Type B pancreatic cell (in vitro differentiated cells): ENCODE measurements around the gene ACTL8. TPM values are rescaled to one million over a fixed set of nuclear protein-coding genes. Genes with fewer than 3 reads are reported as not detected.

Experiments
- DNase-seq: peaks from one replicate; pipeline ENCODE4 v3.0.0; 2021; ENCODE audit warnings: mixed read lengths; ENCODE audit not compliant: unreplicated experiment; ENCODE audit errors: extremely low spot score
- H3K27ac Mint-ChIP-seq: 2 replicates; pipeline ENCODE4 v1.8.0; 2021; ENCODE audit warnings: mild to moderate bottlenecking, mixed read lengths
- H3K27me3 Mint-ChIP-seq: 2 replicates; pipeline ENCODE4 v1.8.0; 2021; ENCODE audit warnings: mixed read lengths
- H3K36me3 Mint-ChIP-seq: 2 replicates; pipeline ENCODE4 v1.8.0; 2021; ENCODE audit warnings: mixed read lengths
- H3K4me1 Mint-ChIP-seq: one replicate; pipeline ENCODE4 v1.8.0; 2021; ENCODE audit warnings: mixed read lengths; ENCODE audit not compliant: unreplicated experiment
- H3K4me3 Mint-ChIP-seq: 2 replicates; pipeline ENCODE4 v1.8.0; 2021; ENCODE audit warnings: mild to moderate bottlenecking, mixed read lengths
- H3K9me3 Mint-ChIP-seq: 2 replicates; pipeline ENCODE4 v1.8.0; 2021; ENCODE audit warnings: mixed read lengths
- total RNA-seq: library from RNA; stranded (reverse); gene quantifications from 2 replicates; pipeline ENCODE4 v1.2.1, GENCODE V29; 2021; ENCODE audit warnings: low replicate concordance
- TF ChIP-seq, protein P1 (sequence below): fragments of 200-600 bp; sonication (generic); conservative IDR thresholded peaks from 2 replicates; pipeline ENCODE4 v1.5.0; 2021; ENCODE audit warnings: antibody characterized with exemption, mild to moderate bottlenecking

The ACTL8 gene
- total RNA-seq, 1 donor from 2014 or later = 0.22 TPM

DNA sequence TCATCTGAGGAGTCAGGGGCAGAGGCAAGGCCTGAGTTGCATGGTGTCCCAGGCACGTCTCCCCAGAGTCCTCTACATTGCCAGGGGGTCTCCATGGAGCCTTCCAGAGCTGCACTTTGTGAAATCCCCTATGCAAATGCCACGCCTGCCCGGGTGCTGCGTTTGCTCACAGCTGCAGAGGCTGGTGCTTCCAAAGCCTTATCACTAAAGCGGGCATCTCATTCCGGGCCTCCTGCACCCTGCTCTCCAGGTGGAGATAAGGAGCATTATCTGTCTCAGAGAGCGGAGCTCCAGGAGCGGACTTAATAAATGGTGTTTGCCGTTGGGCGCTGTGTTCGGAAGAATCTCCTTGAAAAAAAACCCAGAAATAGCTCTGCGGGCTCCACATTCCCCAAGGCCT, 25.9 kb upstream of the ACTL8 start:
- H3K9me3 Mint-ChIP-seq = no peaks in the 10 kb centered on the region
- H3K4me1 Mint-ChIP-seq = no peaks in the 10 kb centered on the region
- no peak overlapping the region for H3K27ac Mint-ChIP-seq
- H3K27me3 Mint-ChIP-seq = peaks cover 9% of the 10 kb centered on the region
- TF ChIP-seq, protein P1, sequence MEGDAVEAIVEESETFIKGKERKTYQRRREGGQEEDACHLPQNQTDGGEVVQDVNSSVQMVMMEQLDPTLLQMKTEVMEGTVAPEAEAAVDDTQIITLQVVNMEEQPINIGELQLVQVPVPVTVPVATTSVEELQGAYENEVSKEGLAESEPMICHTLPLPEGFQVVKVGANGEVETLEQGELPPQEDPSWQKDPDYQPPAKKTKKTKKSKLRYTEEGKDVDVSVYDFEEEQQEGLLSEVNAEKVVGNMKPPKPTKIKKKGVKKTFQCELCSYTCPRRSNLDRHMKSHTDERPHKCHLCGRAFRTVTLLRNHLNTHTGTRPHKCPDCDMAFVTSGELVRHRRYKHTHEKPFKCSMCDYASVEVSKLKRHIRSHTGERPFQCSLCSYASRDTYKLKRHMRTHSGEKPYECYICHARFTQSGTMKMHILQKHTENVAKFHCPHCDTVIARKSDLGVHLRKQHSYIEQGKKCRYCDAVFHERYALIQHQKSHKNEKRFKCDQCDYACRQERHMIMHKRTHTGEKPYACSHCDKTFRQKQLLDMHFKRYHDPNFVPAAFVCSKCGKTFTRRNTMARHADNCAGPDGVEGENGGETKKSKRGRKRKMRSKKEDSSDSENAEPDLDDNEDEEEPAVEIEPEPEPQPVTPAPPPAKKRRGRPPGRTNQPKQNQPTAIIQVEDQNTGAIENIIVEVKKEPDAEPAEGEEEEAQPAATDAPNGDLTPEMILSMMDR = no peak
- DNase-seq = no peak
- H3K4me3 Mint-ChIP-seq = no peak overlapping the region
- H3K36me3 Mint-ChIP-seq = no peaks in the 10 kb centered on the region

DNA sequence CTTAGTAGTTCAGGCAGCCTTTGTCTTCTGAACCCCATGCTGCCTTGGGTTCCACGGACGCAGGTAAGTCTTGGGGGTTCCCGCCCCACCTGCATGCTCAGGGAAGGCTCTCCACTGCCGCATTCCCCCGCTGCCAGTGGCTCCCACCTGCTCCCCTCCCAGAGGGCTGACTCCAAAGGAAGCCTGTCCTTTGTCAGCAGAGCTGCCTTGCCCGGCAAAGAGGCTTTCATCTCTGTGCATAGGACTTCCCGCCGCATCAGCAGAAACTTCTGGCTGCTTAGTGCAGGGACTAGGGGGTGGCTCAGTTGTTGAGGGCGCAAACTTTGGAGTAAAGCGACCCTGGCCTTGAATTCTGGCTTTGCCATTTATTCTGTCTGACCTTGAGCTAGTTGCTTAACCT, 25.2 kb upstream of the ACTL8 start:
- Mint-ChIP-seq H3K9me3 (no peaks in the 10 kb centered on the region), H3K4me1 (no peaks in the 10 kb centered on the region), H3K27ac (no peak overlapping the region), H3K4me3 (no peak overlapping the region), H3K27me3 (peaks cover 9% of the 10 kb centered on the region), H3K36me3 (no peaks in the 10 kb centered on the region)
- TF ChIP-seq, protein P1 = no peak
- no peak for DNase-seq

GRCh38 chr1:17731460-17731859, 23.7 kb upstream of the ACTL8 start:
- no peak overlapping the region for H3K27ac Mint-ChIP-seq
- DNase-seq = no peak
- H3K36me3 Mint-ChIP-seq = no peaks in the 10 kb centered on the region
- TF ChIP-seq, protein P1 = no peak
- H3K4me3 Mint-ChIP-seq = no peak overlapping the region
- no peaks in the 10 kb centered on the region for H3K9me3 Mint-ChIP-seq
- H3K4me1 Mint-ChIP-seq = no peaks in the 10 kb centered on the region
- H3K27me3 Mint-ChIP-seq = peaks cover 9% of the 10 kb centered on the region

GRCh38 chr1:17732475-17732874, 22.7 kb upstream of the ACTL8 start:
- Mint-ChIP-seq H3K27me3 (peaks cover 9% of the 10 kb centered on the region), H3K27ac (no peak overlapping the region), H3K36me3 (no peaks in the 10 kb centered on the region), H3K4me3 (no peak overlapping the region), H3K9me3 (no peaks in the 10 kb centered on the region), H3K4me1 (no peaks in the 10 kb centered on the region)
- no peak for DNase-seq
- TF ChIP-seq, protein P1 = no peak

- H3K27me3 Mint-ChIP-seq = peaks cover 9% of the 10 kb centered on the region
- H3K27ac Mint-ChIP-seq = no peak overlapping the region
Observed at GRCh38 chr1:17733661-17734060, 21.5 kb upstream of the ACTL8 start.

More at GRCh38 chr1:17733661-17734060, 21.5 kb upstream of the ACTL8 start:
- TF ChIP-seq, protein P1 = no peak
- H3K4me3 Mint-ChIP-seq = no peak overlapping the region
- H3K4me1 Mint-ChIP-seq = no peaks in the 10 kb centered on the region
- no peaks in the 10 kb centered on the region for H3K9me3 Mint-ChIP-seq
- H3K36me3 Mint-ChIP-seq = no peaks in the 10 kb centered on the region
- no peak for DNase-seq
